NB4 (cell line): ENCODE data around the gene AIF1L.

Experiments used
- DNase-seq: peaks from one replicate; pipeline ENCODE4 v3.0.0; 2010; ENCODE audit warnings: low read depth
- H3K4me3 ChIP-seq: one replicate; pipeline ENCODE4 v1.5.1; 2011; ENCODE audit warnings: mild to moderate bottlenecking, low read depth, low read length, moderate library complexity
- MYC ChIP-seq: IDR thresholded peaks from 2 replicates; pipeline ENCODE4 v1.6.1; 2011; ENCODE audit warnings: low read depth, low read length
- POLR2A ChIP-seq: IDR thresholded peaks from 2 replicates; pipeline ENCODE4 v1.6.1; 2011; ENCODE audit warnings: mild to moderate bottlenecking; ENCODE audit not compliant: insufficient read length; ENCODE audit errors: extremely low read depth
- TF ChIP-seq, protein P1 (sequence below): IDR thresholded peaks from one replicate; pipeline ENCODE4 v1.5.1; 2012; ENCODE audit warnings: low read depth, low read length
- TF ChIP-seq, protein P2 (sequence below): IDR thresholded peaks from 2 replicates; pipeline ENCODE4 v1.6.1; 2011; ENCODE audit warnings: low read depth, low read length

AIF1L gene

DNA sequence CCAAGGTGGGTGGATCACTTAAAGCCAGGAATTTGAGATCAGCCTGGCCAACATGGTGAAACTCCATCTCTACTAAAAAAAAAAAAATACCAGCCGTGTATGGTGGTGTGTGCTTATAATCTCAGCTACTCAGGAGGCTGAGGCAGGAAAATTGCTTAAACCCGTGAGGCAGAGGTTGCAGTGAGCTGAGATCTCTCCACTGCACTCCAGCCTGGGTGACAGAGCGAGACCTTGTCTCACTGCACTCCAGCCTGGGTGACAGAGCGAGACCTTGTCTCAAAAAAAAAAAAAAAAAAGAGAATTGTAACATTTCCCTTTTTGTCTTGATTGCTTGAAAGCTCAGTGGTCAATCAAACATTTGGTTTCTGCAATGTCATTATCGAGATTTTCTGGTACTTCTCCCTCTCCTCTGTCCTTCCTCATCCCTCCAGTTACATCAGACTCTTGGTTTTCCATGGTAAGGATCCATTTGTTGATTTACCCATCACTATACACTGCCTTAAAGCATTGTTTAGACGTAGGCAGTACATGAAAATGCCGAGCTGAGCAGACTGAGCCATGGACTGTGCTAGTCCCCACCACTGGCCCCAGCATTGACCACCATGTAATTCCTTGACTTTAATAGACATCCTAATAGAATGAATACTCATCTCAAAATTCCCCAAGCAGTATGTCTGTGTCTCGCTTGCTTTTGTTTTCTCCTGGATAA lies 11.5 kb upstream of the AIF1L start:
- TF ChIP-seq POLR2A (no peak), MYC (no peak)
- TF ChIP-seq, protein P1, sequence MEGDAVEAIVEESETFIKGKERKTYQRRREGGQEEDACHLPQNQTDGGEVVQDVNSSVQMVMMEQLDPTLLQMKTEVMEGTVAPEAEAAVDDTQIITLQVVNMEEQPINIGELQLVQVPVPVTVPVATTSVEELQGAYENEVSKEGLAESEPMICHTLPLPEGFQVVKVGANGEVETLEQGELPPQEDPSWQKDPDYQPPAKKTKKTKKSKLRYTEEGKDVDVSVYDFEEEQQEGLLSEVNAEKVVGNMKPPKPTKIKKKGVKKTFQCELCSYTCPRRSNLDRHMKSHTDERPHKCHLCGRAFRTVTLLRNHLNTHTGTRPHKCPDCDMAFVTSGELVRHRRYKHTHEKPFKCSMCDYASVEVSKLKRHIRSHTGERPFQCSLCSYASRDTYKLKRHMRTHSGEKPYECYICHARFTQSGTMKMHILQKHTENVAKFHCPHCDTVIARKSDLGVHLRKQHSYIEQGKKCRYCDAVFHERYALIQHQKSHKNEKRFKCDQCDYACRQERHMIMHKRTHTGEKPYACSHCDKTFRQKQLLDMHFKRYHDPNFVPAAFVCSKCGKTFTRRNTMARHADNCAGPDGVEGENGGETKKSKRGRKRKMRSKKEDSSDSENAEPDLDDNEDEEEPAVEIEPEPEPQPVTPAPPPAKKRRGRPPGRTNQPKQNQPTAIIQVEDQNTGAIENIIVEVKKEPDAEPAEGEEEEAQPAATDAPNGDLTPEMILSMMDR = no peak
- TF ChIP-seq, protein P2, sequence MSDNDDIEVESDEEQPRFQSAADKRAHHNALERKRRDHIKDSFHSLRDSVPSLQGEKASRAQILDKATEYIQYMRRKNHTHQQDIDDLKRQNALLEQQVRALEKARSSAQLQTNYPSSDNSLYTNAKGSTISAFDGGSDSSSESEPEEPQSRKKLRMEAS = no peak
- no peak overlapping the region for H3K4me3 ChIP-seq
- no peak for DNase-seq

DNA sequence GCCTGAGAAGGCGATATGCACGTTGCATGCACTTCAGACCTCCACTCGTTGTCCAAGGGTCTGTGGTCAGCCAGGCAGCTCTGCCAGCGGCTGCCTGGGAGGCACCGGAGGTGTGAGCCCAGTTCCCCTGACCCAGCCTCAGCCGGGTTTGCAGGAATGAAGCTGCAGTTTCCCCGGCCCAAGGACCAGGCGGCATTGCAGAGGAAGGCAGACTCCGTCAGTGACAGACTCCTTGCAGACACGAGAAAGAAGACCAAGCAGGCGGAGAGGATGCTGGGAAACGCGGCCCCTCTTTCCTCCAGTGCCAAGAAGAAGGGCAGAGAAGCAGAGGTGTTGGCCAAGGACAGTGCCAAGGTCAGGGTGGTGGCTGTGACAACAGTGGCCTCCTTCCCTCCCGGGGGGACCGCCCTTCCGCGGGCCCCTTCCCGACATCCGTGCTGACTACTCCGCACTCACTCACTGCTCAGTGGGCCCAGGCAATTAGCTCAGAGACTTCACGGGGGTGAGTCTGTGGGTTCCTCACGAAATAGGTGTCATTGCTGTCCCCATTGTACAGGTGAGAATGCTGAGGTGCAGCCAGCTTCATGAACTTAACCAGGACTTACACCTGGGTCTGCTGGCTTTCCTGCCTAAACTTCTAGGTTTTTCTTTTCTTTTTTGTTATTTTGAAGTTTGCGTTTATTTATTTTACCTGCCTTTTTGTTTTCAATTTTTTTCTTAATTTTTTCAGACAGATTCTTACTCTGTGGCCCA lies 10.8 kb upstream of the AIF1L start:
- TF ChIP-seq MYC (no peak), POLR2A (no peak)
- TF ChIP-seq, protein P1 = no peak
- TF ChIP-seq, protein P2 = no peak
- DNase-seq = no peak
- no peak overlapping the region for H3K4me3 ChIP-seq

DNA sequence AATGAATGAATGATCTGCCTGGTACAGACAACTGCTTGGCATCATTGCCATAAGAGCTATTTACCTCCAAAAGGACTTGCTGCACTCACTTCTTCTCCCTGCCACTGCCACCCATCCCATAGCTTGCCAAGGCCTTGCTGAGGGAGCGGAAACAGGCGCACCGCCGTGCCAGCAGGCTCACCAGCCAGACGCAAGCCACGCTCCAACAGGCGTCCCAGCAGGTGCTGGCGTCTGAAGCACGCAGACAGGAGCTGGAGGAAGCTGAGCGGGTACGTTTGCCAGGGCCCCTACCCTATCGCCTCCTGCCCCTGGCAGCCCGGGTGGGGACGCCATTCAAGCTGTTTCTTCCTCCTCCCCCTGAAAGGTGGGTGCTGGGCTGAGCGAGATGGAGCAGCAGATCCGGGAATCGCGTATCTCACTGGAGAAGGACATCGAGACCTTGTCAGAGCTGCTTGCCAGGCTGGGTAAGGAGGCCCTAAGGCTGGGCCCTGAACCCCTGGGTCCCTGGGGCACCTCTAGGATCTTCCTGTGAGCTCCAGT lies 8.9 kb upstream of the AIF1L start:
- no peak for TF ChIP-seq MYC
- TF ChIP-seq, protein P1 = no peak
- TF ChIP-seq, protein P2 = no peak
- TF ChIP-seq POLR2A = no peak
- H3K4me3 ChIP-seq = no peak overlapping the region
- DNase-seq = no peak

DNA sequence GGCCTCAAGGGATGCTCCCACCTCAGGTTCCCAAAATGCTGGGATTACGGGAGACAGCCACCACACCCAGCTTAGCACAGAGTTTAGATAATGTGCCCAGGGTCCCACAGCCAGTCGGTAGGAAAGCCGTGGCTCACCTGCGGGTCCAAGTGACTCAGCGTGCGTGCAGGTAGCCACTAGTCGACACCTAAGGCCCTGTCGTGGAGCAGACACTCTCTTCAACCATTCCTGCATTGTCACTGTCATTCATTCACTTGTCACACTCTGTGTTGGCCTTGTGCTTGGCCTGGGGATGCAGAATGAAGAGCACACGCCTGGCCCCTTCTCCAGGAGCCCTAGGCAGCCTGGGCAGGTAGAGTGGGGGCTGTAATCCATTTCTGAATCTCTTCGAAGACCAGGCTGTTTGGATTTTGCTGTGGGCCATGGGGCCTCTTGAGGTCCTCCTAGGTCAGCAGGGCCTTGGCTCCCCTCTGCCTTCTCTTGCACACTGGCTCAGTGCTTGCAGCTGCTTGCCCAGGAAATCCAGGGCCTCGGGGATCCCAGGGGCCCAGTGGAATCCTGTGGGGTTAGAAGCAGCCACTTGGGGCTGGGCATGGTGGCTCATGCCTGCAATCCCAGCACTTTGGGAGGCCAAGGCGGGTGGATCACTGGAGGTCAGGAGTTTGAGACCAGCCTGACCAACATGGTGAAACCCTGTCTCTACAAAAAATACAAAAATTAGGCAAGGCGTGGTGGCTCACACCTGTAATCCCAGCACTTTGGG lies 6.1 kb upstream of the AIF1L start:
- H3K4me3 ChIP-seq = no peak overlapping the region
- DNase-seq = no peak
- TF ChIP-seq, protein P2 = no peak

DNA sequence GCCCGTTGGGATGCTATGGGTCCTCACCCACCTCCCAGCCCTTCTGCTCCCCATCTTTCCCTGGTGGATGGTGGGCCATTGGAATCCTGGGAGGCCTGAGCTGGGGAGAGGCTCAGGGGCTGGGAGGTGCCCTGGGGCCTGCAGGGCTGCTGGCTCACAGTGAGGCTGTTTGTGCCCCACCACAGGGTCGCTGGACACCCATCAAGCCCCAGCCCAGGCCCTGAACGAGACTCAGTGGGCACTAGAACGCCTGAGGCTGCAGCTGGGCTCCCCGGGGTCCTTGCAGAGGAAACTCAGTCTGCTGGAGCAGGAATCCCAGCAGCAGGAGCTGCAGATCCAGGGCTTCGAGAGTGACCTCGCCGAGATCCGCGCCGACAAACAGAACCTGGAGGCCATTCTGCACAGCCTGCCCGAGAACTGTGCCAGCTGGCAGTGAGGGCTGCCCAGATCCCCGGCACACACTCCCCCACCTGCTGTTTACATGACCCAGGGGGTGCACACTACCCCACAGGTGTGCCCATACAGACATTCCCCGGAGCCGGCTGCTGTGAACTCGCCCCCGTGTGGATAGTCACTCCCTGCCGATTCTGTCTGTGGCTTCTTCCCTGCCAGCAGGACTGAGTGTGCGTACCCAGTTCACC lies 4.9 kb upstream of the AIF1L start:
- no peak for TF ChIP-seq MYC
- TF ChIP-seq, protein P2 = no peak
- no peak for TF ChIP-seq POLR2A
- TF ChIP-seq, protein P1 = no peak
- H3K4me3 ChIP-seq = no peak overlapping the region
- no peak for DNase-seq
